ENCODE data around the gene KIR2DL3.
"Not testable (repeated sequence)": the region's sequence is repeated elsewhere in the genome, so short reads cannot be mapped to it uniquely, and the experiment has no call there.

KIR2DL3 gene

DNA sequence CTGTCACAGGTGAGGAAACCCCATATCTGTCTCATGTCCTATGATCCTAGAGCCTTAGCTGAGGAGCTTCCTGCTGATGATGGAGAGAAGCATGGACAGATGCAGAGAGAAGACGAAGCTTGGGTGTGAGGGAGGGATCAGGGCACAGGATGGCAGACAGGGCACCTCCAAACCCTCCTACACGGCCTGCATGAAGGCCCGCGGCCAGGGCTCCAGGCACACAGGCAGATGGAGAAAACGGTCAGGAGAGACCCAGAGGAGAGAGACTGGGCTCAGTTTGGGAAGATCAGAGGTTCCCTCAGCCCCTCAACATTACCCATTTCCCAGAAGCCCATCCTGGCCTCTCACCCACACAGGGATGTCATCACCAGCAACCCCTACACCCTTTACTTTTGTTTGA, 5.8 kb downstream of the KIR2DL3 start:
- not testable (repeated sequence) for H3K4me1 ChIP-seq (ENCODE audit: control insufficient read depth, insufficient read depth, low read length, unreplicated experiment); H3K79me2 ChIP-seq (ENCODE audit: control insufficient read depth, insufficient read depth, low read length, unreplicated experiment); H3K27ac ChIP-seq (ENCODE audit: low read depth, low read length); H3K4me3 ChIP-seq (ENCODE audit: low read depth, low read length); H3K36me3 ChIP-seq (ENCODE audit: insufficient read depth, low read length); H3K27me3 ChIP-seq (ENCODE audit: insufficient read depth, low read length); H2AFZ ChIP-seq (ENCODE audit: low read length, unreplicated experiment)

DNA sequence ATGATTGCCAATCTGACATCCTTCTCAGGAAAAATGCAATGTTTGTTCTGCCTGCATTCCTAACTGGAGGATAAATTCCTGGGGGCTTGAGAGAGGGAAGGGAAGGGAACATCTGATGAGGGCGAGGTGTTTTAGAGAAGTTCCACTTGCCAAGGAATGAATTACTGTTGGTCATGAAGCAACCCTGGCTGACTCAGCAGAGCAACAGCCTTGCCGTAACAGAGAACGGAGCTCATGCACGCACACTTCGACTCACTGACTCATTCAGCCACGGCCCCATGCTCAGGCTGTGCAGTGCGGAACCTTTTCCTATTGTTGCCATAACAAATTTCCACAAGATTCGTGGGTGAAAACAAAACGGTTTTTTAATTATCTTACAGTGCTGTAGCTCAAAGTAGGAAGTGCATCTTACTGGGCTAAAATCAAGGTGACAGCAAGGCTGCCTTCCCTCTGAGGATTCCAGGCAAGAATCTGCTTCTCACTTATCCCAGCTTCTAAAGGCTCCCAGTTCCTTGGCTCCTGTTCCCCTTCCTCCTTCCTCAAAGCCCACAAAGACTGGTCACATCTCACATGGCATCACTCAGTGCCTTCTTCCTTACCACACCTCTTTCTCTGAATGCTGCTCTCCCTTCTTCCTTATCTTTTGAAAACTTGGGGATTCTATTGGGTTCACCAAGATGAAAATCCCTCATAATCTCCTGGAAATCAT, 9.5 kb downstream of the KIR2DL3 start:
- H3K36me3 ChIP-seq (ENCODE audit: insufficient read depth, low read length); H3K4me3 ChIP-seq (ENCODE audit: low read depth, low read length); H3K79me2 ChIP-seq (ENCODE audit: control insufficient read depth, insufficient read depth, low read length, unreplicated experiment); H2AFZ ChIP-seq (ENCODE audit: low read length, unreplicated experiment); H3K27me3 ChIP-seq (ENCODE audit: insufficient read depth, low read length); H3K27ac ChIP-seq (ENCODE audit: low read depth, low read length); H3K4me1 ChIP-seq (ENCODE audit: control insufficient read depth, insufficient read depth, low read length, unreplicated experiment): not testable (repeated sequence)

DNA sequence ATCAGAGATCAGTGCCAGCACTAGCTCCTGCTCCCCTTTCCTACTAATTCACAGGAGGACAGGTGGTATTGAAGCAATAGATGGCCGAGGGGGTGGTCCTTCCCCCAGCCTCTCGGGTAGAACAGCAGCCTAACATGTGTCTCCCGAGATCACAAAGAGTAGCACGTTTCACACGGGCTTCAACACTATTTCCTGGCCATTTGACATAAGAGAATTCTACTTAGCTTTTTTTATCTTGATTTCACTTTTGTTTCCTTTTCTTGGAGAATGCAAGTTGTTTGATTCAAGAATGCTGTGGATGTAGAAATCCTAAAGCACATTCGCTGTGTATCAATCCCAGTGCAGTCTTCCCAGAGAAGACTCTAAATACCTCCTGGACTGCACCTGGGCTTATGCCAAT, 12.0 kb downstream of the KIR2DL3 start:
- not testable (repeated sequence) for H3K27ac ChIP-seq (ENCODE audit: low read depth, low read length); H3K4me1 ChIP-seq (ENCODE audit: control insufficient read depth, insufficient read depth, low read length, unreplicated experiment); H3K36me3 ChIP-seq (ENCODE audit: insufficient read depth, low read length); H3K4me3 ChIP-seq (ENCODE audit: low read depth, low read length); H2AFZ ChIP-seq (ENCODE audit: low read length, unreplicated experiment); H3K27me3 ChIP-seq (ENCODE audit: insufficient read depth, low read length); H3K79me2 ChIP-seq (ENCODE audit: control insufficient read depth, insufficient read depth, low read length, unreplicated experiment)

DNA sequence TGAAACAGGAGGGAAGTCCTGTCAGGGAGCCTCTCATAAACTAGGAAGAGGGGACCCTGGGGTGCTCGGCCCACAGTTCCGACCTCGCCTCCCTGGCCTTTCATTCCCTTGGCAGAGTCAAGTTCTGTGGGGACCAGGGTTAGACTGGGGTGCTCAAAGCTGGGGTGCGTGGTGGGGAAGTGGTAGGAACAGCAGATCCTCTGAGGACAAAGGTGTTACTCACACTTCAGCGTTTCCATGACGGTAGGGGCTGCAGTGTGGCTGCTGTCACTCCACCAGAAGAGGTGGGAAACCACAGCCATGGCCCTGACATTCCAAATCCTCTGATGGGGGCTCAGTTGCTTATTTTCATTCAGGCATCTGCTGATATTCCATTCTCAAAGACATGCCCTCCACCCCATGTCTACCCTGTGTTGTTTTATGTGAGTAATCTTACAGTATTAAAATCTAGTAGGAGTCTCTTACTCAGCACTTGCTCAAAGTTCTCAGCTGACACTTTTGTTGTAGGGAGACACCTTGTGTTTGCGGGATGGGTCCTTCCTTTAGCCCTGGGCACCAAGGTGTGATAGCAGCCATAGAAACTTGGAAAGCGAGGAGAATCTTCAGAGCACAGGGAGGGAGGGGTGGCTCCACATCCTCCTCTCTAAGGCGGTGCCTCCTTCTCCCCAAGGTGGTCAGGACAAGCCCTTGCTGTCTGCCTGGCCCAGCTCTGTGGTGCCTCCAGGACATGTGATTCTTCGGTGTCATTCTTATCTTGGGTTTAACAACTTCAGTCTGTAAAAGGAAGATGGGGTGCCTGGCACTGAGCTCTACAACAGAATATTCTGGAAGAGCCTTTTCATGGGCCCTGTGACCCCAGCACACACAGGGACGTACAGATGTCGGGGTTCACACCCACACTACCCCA, 18.1 kb downstream of the KIR2DL3 start:
- H3K4me3 ChIP-seq (ENCODE audit: low read depth, low read length); H3K27me3 ChIP-seq (ENCODE audit: insufficient read depth, low read length); H3K27ac ChIP-seq (ENCODE audit: low read depth, low read length); H2AFZ ChIP-seq (ENCODE audit: low read length, unreplicated experiment); H3K36me3 ChIP-seq (ENCODE audit: insufficient read depth, low read length); H3K4me1 ChIP-seq (ENCODE audit: control insufficient read depth, insufficient read depth, low read length, unreplicated experiment); H3K79me2 ChIP-seq (ENCODE audit: control insufficient read depth, insufficient read depth, low read length, unreplicated experiment): not testable (repeated sequence)

DNA sequence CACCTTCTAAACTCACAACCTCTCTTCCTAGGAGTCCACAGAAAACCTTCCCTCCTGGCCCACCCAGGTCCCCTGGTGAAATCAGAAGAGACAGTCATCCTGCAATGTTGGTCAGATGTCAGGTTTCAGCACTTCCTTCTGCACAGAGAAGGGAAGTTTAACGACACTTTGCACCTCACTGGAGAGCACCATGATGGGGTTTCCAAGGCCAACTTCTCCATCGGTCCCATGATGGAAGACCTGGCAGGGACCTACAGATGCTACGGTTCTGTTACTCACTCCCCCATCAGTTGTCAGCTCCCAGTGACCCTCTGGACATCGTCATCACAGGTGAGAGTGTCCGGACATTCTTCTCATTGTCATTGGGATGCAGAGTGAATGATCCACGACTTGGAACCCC, 20.3 kb downstream of the KIR2DL3 start:
- not testable (repeated sequence) for H3K4me1 ChIP-seq (ENCODE audit: control insufficient read depth, insufficient read depth, low read length, unreplicated experiment); H3K27me3 ChIP-seq (ENCODE audit: insufficient read depth, low read length); H3K4me3 ChIP-seq (ENCODE audit: low read depth, low read length); H3K36me3 ChIP-seq (ENCODE audit: insufficient read depth, low read length); H3K79me2 ChIP-seq (ENCODE audit: control insufficient read depth, insufficient read depth, low read length, unreplicated experiment); H2AFZ ChIP-seq (ENCODE audit: low read length, unreplicated experiment); H3K27ac ChIP-seq (ENCODE audit: low read depth, low read length)

DNA sequence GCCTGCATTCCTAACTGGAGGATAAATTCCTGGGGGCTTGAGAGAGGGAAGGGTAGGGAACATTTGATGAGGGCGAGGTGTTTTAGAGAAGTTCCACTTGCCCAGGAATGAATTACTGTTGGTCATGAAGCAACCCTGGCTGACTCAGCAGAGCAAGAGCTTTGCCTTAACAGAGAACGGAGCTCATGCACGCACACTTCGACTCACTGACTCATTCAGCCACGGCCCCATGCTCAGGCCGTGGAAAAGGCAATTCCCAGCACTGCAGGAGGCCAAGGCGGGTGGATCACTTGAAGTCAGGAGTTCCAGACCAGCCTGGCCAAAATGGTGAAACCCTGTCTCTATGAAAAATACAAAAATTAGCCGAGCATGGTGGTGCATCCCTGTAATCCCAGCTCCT, 25.9 kb downstream of the KIR2DL3 start:
- H3K4me3 ChIP-seq (ENCODE audit: low read depth, low read length); H3K36me3 ChIP-seq (ENCODE audit: insufficient read depth, low read length); H2AFZ ChIP-seq (ENCODE audit: low read length, unreplicated experiment); H3K79me2 ChIP-seq (ENCODE audit: control insufficient read depth, insufficient read depth, low read length, unreplicated experiment); H3K27me3 ChIP-seq (ENCODE audit: insufficient read depth, low read length); H3K27ac ChIP-seq (ENCODE audit: low read depth, low read length); H3K4me1 ChIP-seq (ENCODE audit: control insufficient read depth, insufficient read depth, low read length, unreplicated experiment): not testable (repeated sequence)

DNA sequence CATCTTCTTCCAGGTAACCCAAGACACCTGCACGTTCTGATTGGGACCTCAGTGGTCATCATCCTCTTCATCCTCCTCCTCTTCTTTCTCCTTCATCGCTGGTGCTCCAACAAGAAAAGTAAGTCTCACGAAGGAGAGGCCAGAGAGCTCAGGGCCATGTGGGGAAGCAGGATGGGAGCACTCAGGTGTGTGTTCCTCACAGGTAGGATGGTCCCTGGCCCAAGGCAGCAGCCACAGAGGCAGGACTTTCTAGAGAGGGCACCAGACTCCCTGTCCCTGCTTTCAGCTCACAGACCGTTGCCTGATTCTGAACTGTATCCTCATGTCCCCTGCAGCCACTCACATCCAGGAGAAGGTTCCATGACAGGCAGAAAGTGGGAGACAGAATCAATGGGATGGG, 28.2 kb downstream of the KIR2DL3 start:
- not testable (repeated sequence) for H2AFZ ChIP-seq (ENCODE audit: low read length, unreplicated experiment); H3K4me1 ChIP-seq (ENCODE audit: control insufficient read depth, insufficient read depth, low read length, unreplicated experiment); H3K27me3 ChIP-seq (ENCODE audit: insufficient read depth, low read length); H3K79me2 ChIP-seq (ENCODE audit: control insufficient read depth, insufficient read depth, low read length, unreplicated experiment); H3K4me3 ChIP-seq (ENCODE audit: low read depth, low read length); H3K27ac ChIP-seq (ENCODE audit: low read depth, low read length); H3K36me3 ChIP-seq (ENCODE audit: insufficient read depth, low read length)

DNA sequence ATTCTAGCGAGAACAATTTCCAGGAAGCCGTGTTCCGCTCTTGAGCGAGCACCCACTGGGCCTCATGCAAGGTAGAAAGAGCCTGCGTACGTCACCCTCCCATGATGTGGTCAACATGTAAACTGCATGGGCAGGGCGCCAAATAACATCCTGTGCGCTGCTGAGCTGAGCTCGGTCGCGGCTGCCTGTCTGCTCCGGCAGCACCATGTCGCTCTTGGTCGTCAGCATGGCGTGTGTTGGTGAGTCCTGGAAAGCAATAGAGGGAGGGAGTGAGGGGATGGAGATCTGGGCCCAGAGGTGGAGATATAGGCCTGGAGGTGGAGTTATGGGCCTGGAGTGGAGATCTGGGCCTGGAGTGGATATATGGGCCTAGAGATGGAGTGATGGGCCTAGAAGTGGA, 31.3 kb downstream of the KIR2DL3 start, which contains the start of gene KIR2DL1:
KIR2DL1 (plus strand) TSS at position 148 of the 400 bp plus-strand sequence; CDS start at position 206, 58 bp downstream.
- not testable (repeated sequence) for H3K4me3 ChIP-seq (ENCODE audit: low read depth, low read length); H3K27ac ChIP-seq (ENCODE audit: low read depth, low read length); H3K79me2 ChIP-seq (ENCODE audit: control insufficient read depth, insufficient read depth, low read length, unreplicated experiment); H3K27me3 ChIP-seq (ENCODE audit: insufficient read depth, low read length); H2AFZ ChIP-seq (ENCODE audit: low read length, unreplicated experiment); H3K4me1 ChIP-seq (ENCODE audit: control insufficient read depth, insufficient read depth, low read length, unreplicated experiment); H3K36me3 ChIP-seq (ENCODE audit: insufficient read depth, low read length)

DNA sequence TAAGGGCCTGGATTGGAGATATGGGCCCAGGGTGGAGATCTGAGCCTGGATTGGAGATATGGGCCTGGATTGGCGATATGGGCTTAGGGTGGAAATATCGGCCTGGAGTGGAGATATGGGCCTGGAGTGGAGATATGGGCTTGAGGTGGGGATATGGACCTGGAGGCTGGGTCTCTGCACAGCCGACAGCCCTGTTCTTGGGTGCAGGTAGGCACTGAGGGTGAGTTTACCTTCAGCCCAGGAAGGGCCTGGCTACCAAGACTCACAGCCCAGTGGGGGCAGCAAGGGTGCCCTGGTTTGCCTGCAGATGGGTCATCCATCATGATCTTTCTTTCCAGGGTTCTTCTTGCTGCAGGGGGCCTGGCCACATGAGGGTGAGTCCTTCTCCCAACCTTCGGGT, 32.2 kb downstream of the KIR2DL3 start:
- not testable (repeated sequence) for H2AFZ ChIP-seq (ENCODE audit: low read length, unreplicated experiment); H3K4me1 ChIP-seq (ENCODE audit: control insufficient read depth, insufficient read depth, low read length, unreplicated experiment); H3K27me3 ChIP-seq (ENCODE audit: insufficient read depth, low read length); H3K27ac ChIP-seq (ENCODE audit: low read depth, low read length); H3K36me3 ChIP-seq (ENCODE audit: insufficient read depth, low read length); H3K4me3 ChIP-seq (ENCODE audit: low read depth, low read length); H3K79me2 ChIP-seq (ENCODE audit: control insufficient read depth, insufficient read depth, low read length, unreplicated experiment)

DNA sequence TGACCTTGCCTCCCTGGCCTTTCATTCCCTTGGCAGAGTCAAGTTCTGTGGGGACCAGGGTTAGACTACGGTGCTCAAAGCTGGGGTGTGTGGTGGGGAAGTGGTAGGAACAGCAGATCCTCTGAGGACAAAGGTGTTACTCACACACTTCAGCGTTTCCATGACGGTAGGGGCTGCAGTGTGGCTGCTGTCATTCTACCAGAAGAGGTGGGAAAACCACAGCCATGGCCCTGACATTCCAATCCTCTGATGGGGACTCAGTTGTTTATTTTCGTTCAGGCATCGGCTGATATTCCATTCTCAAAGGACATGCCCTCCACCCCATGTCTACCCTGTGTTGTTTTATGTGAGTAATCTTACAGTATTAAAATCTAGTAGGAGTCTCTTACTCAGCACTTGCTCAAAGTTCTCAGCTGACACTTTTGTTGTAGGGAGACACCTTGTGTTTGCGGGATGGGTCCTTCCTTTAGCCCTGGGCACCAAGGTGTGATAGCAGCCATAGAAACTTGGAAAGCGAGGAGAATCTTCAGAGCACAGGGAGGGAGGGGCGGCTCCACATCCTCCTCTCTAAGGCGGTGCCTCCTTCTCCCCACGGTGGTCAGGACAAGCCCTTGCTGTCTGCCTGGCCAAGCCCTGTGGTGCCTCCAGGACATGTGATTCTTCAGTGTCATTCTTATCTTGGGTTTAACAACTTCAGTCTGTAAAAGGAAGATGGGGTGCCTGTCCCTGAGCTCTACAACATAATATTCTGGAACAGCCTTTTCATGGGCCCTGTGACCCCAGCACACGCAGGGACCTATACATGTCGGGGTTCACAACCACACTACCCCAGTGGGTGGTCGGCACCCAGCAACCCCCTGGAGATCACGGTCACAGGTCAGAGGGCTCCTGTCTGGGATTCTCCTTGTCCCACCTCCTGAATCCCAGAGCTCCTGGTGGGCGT, 33.0 kb downstream of the KIR2DL3 start:
- H3K27ac ChIP-seq (ENCODE audit: low read depth, low read length); H2AFZ ChIP-seq (ENCODE audit: low read length, unreplicated experiment); H3K4me3 ChIP-seq (ENCODE audit: low read depth, low read length); H3K4me1 ChIP-seq (ENCODE audit: control insufficient read depth, insufficient read depth, low read length, unreplicated experiment); H3K27me3 ChIP-seq (ENCODE audit: insufficient read depth, low read length); H3K79me2 ChIP-seq (ENCODE audit: control insufficient read depth, insufficient read depth, low read length, unreplicated experiment); H3K36me3 ChIP-seq (ENCODE audit: insufficient read depth, low read length): not testable (repeated sequence)

Measured in ACC112 (cell line).